Thyroid gland (tissue), 4 donors: ENCODE data around the gene SETBP1.

Experiments
- POLR2A ChIP-seq, 2 donors: fragments of 450-650 bp; IDR thresholded peaks; one replicate each; pipeline ENCODE4 v1.6.1; 2017; ENCODE audit warnings: antibody characterized with exemption in 2 of 2, mild to moderate bottlenecking in 2 of 2, moderate library complexity in 1 of 2
- TF ChIP-seq, protein P1 (sequence below), 6 experiments: fragments of 200-600 bp in 3 of 6; fragments of 450-650 bp in 3 of 6; sonication (generic) in 3 of 6; IDR thresholded peaks; one replicate each; pipeline ENCODE4 v1.5.1; 2016 to 2019; ENCODE audit warnings: antibody characterized with exemption in 6 of 6, mild to moderate bottlenecking in 2 of 6, inconsistent platforms in 1 of 6, moderate library complexity in 1 of 6

DNA sequence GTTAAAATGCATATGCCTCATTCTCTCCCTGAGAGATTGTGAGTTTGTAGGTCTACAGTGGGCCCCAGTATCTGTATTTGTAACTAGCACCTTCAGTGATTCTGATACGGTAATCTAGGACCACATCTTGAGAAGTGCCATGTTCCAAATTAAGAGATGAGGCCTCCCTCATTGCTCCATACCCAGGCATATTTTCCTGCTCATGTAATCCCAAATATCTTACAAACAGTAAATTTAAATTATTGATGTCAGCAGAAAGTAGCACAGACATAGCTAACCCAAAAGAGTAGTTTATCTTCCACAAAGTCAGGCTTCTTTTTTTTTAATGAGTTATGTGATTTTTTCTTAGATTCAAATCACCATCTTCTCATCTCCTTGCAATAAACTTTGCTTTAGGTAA, 263.8 kb downstream of the SETBP1 start:
- TF ChIP-seq, protein P1, sequence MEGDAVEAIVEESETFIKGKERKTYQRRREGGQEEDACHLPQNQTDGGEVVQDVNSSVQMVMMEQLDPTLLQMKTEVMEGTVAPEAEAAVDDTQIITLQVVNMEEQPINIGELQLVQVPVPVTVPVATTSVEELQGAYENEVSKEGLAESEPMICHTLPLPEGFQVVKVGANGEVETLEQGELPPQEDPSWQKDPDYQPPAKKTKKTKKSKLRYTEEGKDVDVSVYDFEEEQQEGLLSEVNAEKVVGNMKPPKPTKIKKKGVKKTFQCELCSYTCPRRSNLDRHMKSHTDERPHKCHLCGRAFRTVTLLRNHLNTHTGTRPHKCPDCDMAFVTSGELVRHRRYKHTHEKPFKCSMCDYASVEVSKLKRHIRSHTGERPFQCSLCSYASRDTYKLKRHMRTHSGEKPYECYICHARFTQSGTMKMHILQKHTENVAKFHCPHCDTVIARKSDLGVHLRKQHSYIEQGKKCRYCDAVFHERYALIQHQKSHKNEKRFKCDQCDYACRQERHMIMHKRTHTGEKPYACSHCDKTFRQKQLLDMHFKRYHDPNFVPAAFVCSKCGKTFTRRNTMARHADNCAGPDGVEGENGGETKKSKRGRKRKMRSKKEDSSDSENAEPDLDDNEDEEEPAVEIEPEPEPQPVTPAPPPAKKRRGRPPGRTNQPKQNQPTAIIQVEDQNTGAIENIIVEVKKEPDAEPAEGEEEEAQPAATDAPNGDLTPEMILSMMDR (IDR thresholded peaks at IDR 0.05): no peak
- TF ChIP-seq POLR2A (IDR thresholded peaks at IDR 0.05): no peak
